Transverse colon (tissue), 4 donors: Measurements from ENCODE around the gene GABRR3. TPM values are rescaled to one million over a fixed set of nuclear protein-coding genes. Genes with fewer than 3 reads are reported as not detected.

ENCODE experiments used
- DNase-seq: peaks from one replicate; pipeline ENCODE4 v3.0.0-alpha.2; 2019
- H3K27ac ChIP-seq, 4 donors: fragments of 200-600 bp; sonication (generic); 2 replicates each; pipeline ENCODE4 v1.5.1; 2016 to 2018; ENCODE audit warnings: inconsistent platforms in 4 of 4
- H3K27me3 ChIP-seq: fragments of 200-600 bp; sonication (generic); 2 replicates; pipeline ENCODE4 v1.5.1; 2017; ENCODE audit warnings: inconsistent platforms
- H3K36me3 ChIP-seq, 4 donors: fragments of 200-600 bp; sonication (generic); 2 replicates each; pipeline ENCODE4 v1.5.1; 2017 to 2019; ENCODE audit warnings: inconsistent platforms in 4 of 4
- H3K4me1 ChIP-seq, 4 donors: fragments of 200-600 bp; sonication (generic); 2 replicates each; pipeline ENCODE4 v1.5.1; 2017 to 2020; ENCODE audit warnings: inconsistent platforms in 4 of 4
- H3K4me3 ChIP-seq, 4 donors: fragments of 200-600 bp; sonication (generic); 1 replicate in 1 of 4; 2 replicates in 3 of 4; pipeline versions ENCODE4 v1.5.1 to v1.6.1; 2017 to 2019; ENCODE audit warnings: inconsistent platforms in 4 of 4
- H3K9me3 ChIP-seq, 2 donors: fragments of 200-600 bp; sonication (generic); 2 replicates each; pipeline ENCODE4 v1.5.1; 2017 to 2019; ENCODE audit warnings: inconsistent platforms in 2 of 2
- CTCF ChIP-seq, 5 experiments: fragments of 200-600 bp in 3 of 5; fragments of 450-650 bp in 2 of 5; sonication (generic) in 3 of 5; IDR thresholded peaks; 1 replicate in 2 of 5; 2 replicates in 3 of 5; pipeline ENCODE4 v1.5.1; 2016 to 2017; ENCODE audit warnings: antibody characterized with exemption in 5 of 5, inconsistent platforms in 3 of 5, mild to moderate bottlenecking in 2 of 5, moderate library complexity in 1 of 5
- EP300 ChIP-seq: sonication (generic); formaldehyde crosslinking; IDR thresholded peaks from one replicate; pipeline ENCODE4 v1.6.1; 2017; ENCODE audit warnings: antibody characterized with exemption, low read depth
- POLR2A ChIP-seq: fragments of 450-650 bp; IDR thresholded peaks from one replicate; pipeline ENCODE4 v1.6.1; 2016; ENCODE audit warnings: antibody characterized with exemption, mild to moderate bottlenecking, moderate library complexity
- POLR2AphosphoS5 ChIP-seq, 3 donors: sonication (generic); formaldehyde crosslinking; IDR thresholded peaks; one replicate each; pipeline ENCODE4 v1.6.1; 2016; ENCODE audit warnings: antibody characterized with exemption in 3 of 3
- WGBS, 2 donors: methylation state at CpG; one replicate each; pipeline ENCODE4 v1.1.5; 2018; ENCODE audit warnings: low coverage in 1 of 2; 5-methylcytosine and 5-hydroxymethylcytosine counted together
- in situ Hi-C, 4 donors: fragments of 200-750 bp; cut with MboI; loops; one replicate each; pipeline versions ENCODE4 v1.15.0 to v1.15.1; 2017; ENCODE audit warnings: low sequenced_read_pairs in 3 of 4, low pct_ligation_motif_present in 1 of 4, low pct_unique_long_range_greater_than_20kb in 1 of 4
- intact Hi-C: fragments of 100-400 bp; cut with DNase I; formaldehyde crosslinking; loops from one replicate; pipeline ENCODE4 v1.15.1; 2023; ENCODE audit warnings: low total_unique reads
- total RNA-seq, 4 donors: library from RNA; depleted of rRNA; stranded (reverse); fragments of >200 nt; gene quantifications; one replicate each; pipeline ENCODE4 v1.1.0, GENCODE V29; 2016

The GABRR3 gene
- total RNA-seq, 4 donors from 2014 or later = not detected

DNA sequence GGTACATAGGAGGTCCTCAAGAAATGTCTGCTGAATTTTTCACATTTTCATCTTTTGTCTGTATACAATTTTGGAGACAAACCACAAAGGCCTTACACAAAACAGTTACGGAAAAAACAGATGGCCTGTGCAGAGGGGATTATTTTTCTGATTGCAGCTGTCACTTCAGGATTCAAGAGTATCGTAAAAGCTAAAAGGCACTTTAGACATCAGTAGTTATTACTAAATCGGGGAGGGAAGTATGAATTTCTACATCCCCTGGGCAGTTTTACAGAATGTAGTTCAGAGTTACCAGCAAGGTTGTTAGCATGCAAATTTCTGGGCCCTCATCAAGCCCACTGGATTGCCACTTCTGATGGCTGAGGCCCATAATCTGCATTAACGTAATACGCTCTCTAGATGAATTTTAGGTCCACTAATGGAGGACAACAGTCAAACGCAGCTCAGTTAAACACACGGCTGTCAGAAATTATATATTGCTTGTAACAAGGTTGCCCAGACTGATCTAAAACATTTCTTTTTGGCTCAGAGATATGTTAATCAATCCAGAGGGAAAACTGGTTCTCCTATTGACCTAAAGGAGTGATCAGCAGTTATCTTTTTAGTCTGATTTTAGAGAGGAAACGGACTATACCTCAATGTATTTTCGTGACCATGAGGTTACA, 64.0 kb downstream of the GABRR3 start:
- no peaks in the 10 kb centered on the region for H3K36me3 ChIP-seq
- no peak for DNase-seq
- intact Hi-C loops (loop anchor here (5.0 kb wide), 1 partner anchor 179 kb away; no protein-coding TSS in a partner anchor), in situ Hi-C loops (no loop called here)
- H3K4me3 ChIP-seq = peak overlapping the region in 3 of 4 donors; percentile 72 to 87 (median 84)
- no peaks in the 10 kb centered on the region for H3K9me3 ChIP-seq
- TF ChIP-seq POLR2A = no peak
- no peak for TF ChIP-seq CTCF (IDR thresholded peaks at IDR 0.05)
- TF ChIP-seq POLR2AphosphoS5 (IDR thresholded peaks at IDR 0.05) = no peak
- no peak for TF ChIP-seq EP300
- H3K27ac ChIP-seq = peak overlapping the region; percentile 86 to 95 (median 92)
- peaks cover 4 to 29% (median 15%) of the 10 kb centered on the region in 4 donors for H3K4me1 ChIP-seq
- 59 to 63% methylated on average over 5 to 9 of the region's 9 CpGs for WGBS, 2 donors
- no peaks in the 10 kb centered on the region for H3K27me3 ChIP-seq

GRCh38 chr3:97970156-97970555, 65.0 kb downstream of the GABRR3 start:
- DNase-seq = no peak
- no peaks in the 10 kb centered on the region for H3K9me3 ChIP-seq
- H3K27ac ChIP-seq = peak overlapping the region; percentile 86 to 95 (median 92)
- TF ChIP-seq POLR2A (no peak), EP300 (no peak), POLR2AphosphoS5 (IDR thresholded peaks at IDR 0.05) (no peak), CTCF (IDR thresholded peaks at IDR 0.05) (no peak)
- in situ Hi-C loops = no loop called here
- H3K36me3 ChIP-seq = no peaks in the 10 kb centered on the region
- H3K4me1 ChIP-seq = peaks cover 4 to 32% (median 15%) of the 10 kb centered on the region in 4 donors
- H3K27me3 ChIP-seq = no peaks in the 10 kb centered on the region
- intact Hi-C loops = loop anchor here (5.0 kb wide), 1 partner anchor 178 kb away; no protein-coding TSS in a partner anchor
- 67 to 90% methylated on average over 1 of the region's 1 CpG for whole genome bisulfite sequencing, 2 donors
- no peak overlapping the region for H3K4me3 ChIP-seq

GRCh38 chr3:97969541-97969940, 65.6 kb downstream of the GABRR3 start:
- intact Hi-C loops (no loop called here), in situ Hi-C loops (no loop called here)
- Histone ChIP-seq H3K4me3 (no peak overlapping the region), H3K36me3 (no peaks in the 10 kb centered on the region), H3K27me3 (no peaks in the 10 kb centered on the region), H3K4me1 (peaks cover 4 to 32% (median 15%) of the 10 kb centered on the region in 4 donors), H3K9me3 (no peaks in the 10 kb centered on the region), H3K27ac (no peak overlapping the region)
- DNase-seq = no peak
- 77% methylated on average over 3 to 5 of the region's 5 CpGs for WGBS, 2 donors
- TF ChIP-seq POLR2A (no peak), CTCF (IDR thresholded peaks at IDR 0.05) (no peak), POLR2AphosphoS5 (IDR thresholded peaks at IDR 0.05) (no peak), EP300 (no peak)

DNA sequence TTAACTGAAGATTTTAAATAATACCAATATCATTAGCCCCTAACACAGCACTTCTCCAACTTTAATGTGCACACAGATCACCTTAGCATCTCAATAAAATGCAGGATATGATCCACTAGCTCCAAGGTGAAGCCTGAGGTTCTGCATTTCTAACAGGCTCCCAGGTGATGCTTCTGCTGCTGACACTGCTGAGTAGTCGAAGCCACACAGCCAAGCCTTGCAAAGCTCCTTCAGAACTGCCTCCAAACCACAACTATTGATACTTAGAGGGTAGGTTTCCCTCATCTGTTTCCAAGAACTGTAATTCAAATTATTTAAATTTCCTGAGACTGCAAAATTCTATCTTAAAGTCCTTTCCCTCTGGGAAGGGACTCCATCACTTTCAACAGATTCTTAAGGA, 66.7 kb downstream of the GABRR3 start:
- TF ChIP-seq EP300 (no peak), CTCF (IDR thresholded peaks at IDR 0.05) (no peak)

More for the DNA sequence above, 66.7 kb downstream of the GABRR3 start:
- peaks cover 4 to 32% (median 15%) of the 10 kb centered on the region in 4 donors for H3K4me1 ChIP-seq
- intact Hi-C loops = no loop called here
- H3K27me3 ChIP-seq = no peaks in the 10 kb centered on the region
- in situ Hi-C loops = no loop called here
- H3K36me3 ChIP-seq = no peaks in the 10 kb centered on the region
- H3K27ac ChIP-seq = no peak overlapping the region
- no peaks in the 10 kb centered on the region for H3K9me3 ChIP-seq
- 71 to 86% methylated on average over 1 of the region's 1 CpG for WGBS, 2 donors
- DNase-seq = no peak
- H3K4me3 ChIP-seq = no peak overlapping the region
